NCI-H2227 (cell line): ENCODE measurements around the gene MPHOSPH6.
"Not testable (repeated sequence)": the region's sequence is repeated elsewhere in the genome, so short reads cannot be mapped to it uniquely, and the experiment has no call there.

Source experiments
- DNase-seq: peaks from one replicate; lab custom pipeline; 2025; ENCODE audit not compliant: unreplicated experiment; lab: John Stamatoyannopoulos, UW

The MPHOSPH6 gene, protein sequence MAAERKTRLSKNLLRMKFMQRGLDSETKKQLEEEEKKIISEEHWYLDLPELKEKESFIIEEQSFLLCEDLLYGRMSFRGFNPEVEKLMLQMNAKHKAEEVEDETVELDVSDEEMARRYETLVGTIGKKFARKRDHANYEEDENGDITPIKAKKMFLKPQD

GRCh38 chr16:82169861-82170845 is at the start of gene MPHOSPH6:
MPHOSPH6 (minus strand) TSS chr16:82170224; CDS start chr16:82170175, 49 bp downstream.
- DNase-seq, result peak; percentile 92

- DNase-seq, result no peak
Observed at GRCh38 chr16:82219298-82219697, 49.3 kb upstream of the MPHOSPH6 start.

- DNase-seq, result not testable (repeated sequence)
Observed at GRCh38 chr16:82209314-82209713, 39.3 kb upstream of the MPHOSPH6 start.

DNA sequence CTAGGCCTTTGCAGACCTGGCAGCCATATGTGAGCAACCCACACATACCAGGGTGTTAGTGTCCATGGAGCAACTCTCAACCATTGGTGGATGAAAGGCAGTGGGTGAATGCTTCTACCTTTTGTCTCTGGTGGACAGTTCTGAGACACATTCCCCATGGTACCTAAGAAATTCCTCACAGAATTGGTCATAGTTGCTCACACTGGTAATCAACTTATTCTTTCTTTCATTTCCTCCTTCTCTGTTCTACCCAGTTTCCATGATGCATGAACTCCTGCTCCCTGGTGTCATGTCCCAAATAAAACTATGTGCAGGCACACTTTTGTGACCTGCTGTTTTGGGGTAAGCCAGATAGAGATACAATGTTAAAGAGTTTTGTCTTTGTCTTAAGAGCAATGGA is 33.2 kb upstream of the MPHOSPH6 start:
- no peak for DNase-seq

DNA sequence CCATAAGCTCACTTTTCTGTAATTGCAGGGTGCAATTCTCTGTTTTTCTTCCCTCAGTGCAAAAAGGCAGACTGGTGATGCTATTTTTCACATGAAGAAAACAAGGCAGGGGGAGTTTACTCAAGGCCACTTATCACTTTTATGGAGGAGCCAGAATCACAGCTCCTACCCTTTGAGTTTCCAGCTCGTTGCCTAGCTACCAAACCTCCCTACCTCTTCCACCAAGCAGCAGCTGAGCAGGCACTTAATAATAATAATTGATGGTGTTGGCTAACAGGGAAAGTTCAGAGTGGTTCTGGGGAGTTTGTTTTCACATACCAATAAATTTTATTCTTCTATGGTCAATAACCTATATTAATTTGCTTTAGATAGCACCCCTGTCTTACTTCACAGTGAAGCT is 31.9 kb upstream of the MPHOSPH6 start:
- no peak for DNase-seq

GRCh38 chr16:82201351-82201750 is 31.3 kb upstream of the MPHOSPH6 start:
- DNase-seq, result no peak

DNA sequence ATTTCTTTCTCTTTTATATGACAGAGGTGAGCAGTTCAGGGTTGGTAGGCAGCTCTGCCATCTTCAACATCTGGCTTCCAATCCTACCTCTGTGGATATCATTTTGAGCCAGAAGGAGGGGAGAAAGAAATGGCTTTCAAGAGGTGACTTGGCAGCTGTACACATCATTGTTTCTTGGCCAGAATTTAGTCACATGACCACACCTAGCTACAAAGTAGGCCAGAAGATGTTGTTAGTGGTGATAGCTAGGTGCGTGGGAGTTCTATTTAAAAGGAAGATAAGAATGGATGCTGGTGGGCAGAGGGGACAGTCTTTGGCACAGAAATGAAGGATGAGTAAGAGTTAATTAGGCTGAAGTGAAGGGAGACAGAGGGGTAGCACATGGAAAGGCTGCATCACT is 29.2 kb upstream of the MPHOSPH6 start:
- DNase-seq, result no peak

- no peak for DNase-seq
Observed at GRCh38 chr16:82197540-82198240, 27.7 kb upstream of the MPHOSPH6 start.

DNA sequence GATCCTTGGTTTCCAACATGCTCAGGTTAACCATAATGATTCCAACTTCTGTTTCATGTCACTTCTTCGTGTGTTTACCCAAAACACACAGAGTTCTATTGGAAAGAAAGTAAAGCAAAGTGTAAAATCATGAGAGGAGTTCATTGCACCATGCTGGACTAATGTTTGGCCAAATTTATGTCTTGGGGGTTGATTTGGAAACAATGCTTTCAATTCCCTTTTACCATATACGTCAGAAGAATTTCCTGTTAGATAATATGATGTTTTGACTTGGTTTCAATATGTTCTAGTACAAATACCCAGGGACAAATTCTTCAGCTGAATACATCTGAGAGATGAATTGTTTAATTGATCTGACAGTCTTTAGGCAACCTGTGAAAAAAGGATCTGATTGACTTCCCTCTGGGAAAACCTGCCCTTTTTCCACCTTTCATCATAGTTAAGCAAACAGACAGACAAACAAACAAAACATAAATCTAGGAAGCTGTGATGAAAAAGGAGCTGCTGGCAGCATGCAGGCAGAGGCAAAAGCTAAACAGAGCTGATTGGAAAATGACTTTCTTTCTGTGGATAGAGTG is 26.0 kb upstream of the MPHOSPH6 start:
- DNase-seq, result no peak

GRCh38 chr16:82194086-82194485 is 24.1 kb upstream of the MPHOSPH6 start:
- no peak for DNase-seq

DNA sequence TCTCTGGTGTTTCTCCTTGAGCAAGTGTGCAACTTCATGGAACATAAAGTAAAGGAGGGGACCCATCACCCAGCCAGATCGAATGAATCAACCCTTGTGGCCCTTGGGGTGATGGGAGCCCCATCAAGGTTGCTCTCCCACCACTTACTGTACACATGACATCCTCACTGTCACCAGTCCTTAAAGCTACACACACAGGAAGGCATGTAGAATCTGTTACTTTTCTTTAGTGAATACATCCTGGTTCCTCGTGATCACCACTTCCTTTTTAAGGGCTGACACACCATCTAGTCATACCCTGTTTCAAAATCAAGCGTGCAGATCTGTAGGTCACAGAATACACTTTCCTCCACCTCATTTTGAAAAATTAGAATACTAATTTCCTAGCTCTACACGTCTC is 22.6 kb upstream of the MPHOSPH6 start:
- no peak for DNase-seq

DNA sequence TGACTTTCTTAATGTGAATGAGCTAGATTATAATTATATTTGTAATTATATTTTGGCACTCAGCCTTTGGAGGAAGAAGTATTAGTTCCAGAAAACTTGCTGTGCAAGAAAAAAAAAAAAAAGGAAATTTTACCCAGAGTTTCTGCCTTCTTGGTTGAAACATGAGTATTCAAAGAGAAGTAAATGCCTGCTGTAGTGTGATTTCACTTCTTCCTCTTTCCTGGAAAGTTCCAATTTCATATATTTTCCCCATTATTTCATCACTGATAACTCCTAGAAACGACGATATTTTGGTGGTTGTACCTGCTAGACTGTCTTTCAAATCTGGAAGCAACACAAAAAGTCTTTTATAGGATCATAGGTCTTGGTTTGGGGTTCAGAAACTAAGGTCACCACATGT is 20.4 kb upstream of the MPHOSPH6 start:
- DNase-seq, result no peak

DNA sequence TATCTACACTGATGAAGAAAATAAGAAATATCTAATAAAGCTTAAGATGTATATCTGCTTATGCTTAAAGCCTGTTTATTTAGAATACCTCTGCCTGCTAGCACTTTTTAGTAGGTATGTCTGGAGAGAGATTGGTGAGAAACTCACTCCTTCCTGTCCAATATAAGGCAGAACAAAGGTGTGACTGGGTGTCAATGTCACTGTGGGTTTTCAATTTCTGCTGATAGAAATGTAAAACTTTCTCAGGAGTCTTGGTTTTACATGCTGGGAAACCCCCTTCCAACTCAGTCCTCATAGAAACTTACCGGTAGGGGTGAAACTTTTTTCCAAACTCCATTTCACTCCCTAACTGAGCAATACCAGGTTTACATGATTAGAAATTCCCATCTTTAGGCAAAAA is 17.8 kb upstream of the MPHOSPH6 start:
- no peak for DNase-seq

DNA sequence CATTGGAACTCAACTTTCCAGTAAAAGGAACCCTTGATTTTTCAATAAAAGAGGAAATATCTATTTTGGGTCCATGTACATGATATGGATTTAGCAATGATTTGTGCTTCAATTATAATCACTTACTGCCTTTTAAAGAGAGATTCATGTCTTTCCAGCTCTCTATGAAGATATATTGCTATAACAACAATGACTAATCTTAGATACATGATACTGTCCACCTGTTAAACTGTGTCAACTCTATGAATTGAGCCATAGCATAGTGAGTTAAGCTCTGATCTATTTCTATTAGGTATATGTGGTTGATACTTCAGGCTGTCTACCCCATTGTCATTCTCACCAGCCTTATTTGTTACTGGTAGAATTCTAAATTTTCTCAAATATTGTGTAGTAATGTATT is 15.0 kb upstream of the MPHOSPH6 start:
- DNase-seq, result no peak

DNA sequence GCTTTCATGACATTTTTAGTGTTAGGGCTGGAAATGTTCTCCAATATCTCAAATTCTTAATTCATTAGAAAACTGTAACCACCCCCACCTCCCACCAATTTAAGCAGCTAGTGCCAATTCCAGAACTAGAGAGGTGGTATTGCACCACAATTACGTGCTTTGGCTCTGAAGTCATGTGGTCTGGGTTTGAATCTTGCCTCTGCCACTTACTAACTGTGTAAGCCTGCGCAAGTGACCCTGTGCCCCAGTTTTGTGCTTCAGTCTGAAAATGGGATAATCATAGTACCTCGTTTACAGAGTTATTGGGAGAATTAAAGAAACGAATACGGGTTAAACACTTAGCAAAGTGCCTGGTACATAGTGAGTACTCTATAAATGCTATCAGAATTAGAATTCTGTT is 14.2 kb upstream of the MPHOSPH6 start:
- no peak for DNase-seq

GRCh38 chr16:82183004-82183397 is 13.0 kb upstream of the MPHOSPH6 start:
- DNase-seq, result no peak

- no peak for DNase-seq
Observed at GRCh38 chr16:82182266-82183003, 12.4 kb upstream of the MPHOSPH6 start.

DNA sequence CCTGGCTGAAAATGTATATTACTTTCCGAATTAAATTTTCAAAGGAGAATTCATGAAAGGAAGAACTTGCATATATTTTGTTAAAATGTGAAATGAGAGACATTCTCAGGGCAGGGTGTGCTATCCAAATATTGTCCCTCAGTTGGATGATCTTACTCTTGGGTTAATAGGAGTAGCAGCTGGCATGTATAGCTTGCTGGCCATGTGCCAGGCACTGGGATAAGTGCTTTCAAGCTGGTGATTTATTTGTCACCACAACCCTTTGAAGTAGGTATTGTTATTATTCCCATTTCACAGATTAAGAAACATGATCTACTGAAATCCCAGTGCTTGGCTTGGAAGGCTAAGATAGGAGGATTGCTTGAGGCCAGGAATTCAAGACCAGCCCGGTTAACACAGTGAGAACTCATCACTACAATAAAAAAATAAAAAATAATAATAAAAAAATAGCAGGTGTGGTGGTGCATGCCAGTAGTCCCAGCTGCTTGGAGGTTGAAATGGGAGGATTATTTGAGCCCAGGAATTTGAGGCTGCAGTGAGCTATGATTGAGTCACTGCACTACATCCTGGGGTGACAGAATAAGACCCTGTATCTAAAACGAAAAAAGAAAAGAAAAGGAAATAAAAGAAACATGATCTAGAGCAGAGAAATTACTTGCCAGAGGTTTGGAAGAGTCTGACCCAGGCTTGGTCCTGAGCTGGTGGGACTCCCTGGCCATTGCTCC is 11.6 kb upstream of the MPHOSPH6 start:
- DNase-seq, result peak; percentile 1

GRCh38 chr16:82178352-82178751 is 8.3 kb upstream of the MPHOSPH6 start:
- DNase-seq, result no peak

- DNase-seq, result no peak
Observed at GRCh38 chr16:82177555-82177954, 7.5 kb upstream of the MPHOSPH6 start.
